WTC11 (cell line): ENCODE measurements around the gene ARHGAP25. TPM values are rescaled to one million over a fixed set of nuclear protein-coding genes. Genes with fewer than 3 reads are reported as not detected.

Source experiments
- ATAC-seq: fragments of 200-7000 bp; cut with Tn5 transposase; 2 replicates; pipeline ENCODE4 v1.10.0; 2021; ENCODE audit warnings: mild to moderate bottlenecking, moderate library complexity
- CTCF ChIA-PET: fragments of 300-600 bp; sonication (Branson Sonifier 250); formaldehyde crosslinking; loops from one replicate; lab custom pipeline; 2021; ENCODE audit warnings: antibody characterized with exemption; lab: Charles Lee
- POLR2A ChIA-PET: fragments of 350-600 bp; sonication (Branson Sonifier 250); formaldehyde crosslinking; loops from one replicate; lab custom pipeline; 2021; ENCODE audit warnings: antibody characterized with exemption; lab: Charles Lee
- DNase-seq: peaks from one replicate; pipeline ENCODE4 v3.0.0; 2021; ENCODE audit warnings: low spot score
- H3K27ac Mint-ChIP-seq: 2 replicates; pipeline ENCODE4 v1.8.0; 2021; ENCODE audit warnings: mixed read lengths
- H3K27me3 Mint-ChIP-seq: 2 replicates; pipeline ENCODE4 v1.8.0; 2021; ENCODE audit warnings: low read depth, mild to moderate bottlenecking, moderate library complexity, mixed read lengths
- H3K36me3 Mint-ChIP-seq: 2 replicates; pipeline ENCODE4 v1.8.0; 2021; ENCODE audit warnings: mixed read lengths
- H3K4me1 Mint-ChIP-seq: 2 replicates; pipeline ENCODE4 v1.8.0; 2022; ENCODE audit warnings: mixed read lengths
- H3K4me3 Mint-ChIP-seq: 2 replicates; pipeline ENCODE4 v1.8.0; 2021; ENCODE audit warnings: mild to moderate bottlenecking, moderate library complexity, mixed read lengths
- H3K9me3 Mint-ChIP-seq: 2 replicates; pipeline ENCODE4 v1.8.0; 2021; ENCODE audit warnings: mixed read lengths
- CBFB ChIP-seq: sonication (generic); formaldehyde crosslinking; IDR thresholded peaks from 2 replicates; pipeline ENCODE4 v1.8.1; 2022; ENCODE audit warnings: mild to moderate bottlenecking, low read depth, missing genetic modification reagents
- CREM ChIP-seq: sonication (generic); formaldehyde crosslinking; IDR thresholded peaks from 2 replicates; pipeline ENCODE4 v1.8.1; 2022; ENCODE audit warnings: mild to moderate bottlenecking, missing genetic modification reagents, moderate library complexity
- EMX1 ChIP-seq: fragments of 250-450 bp; sonication (Bioruptor Pico); IDR thresholded peaks from 2 replicates; pipeline ENCODE4 v1.8.0; 2021; ENCODE audit warnings: mild to moderate bottlenecking
- FOXJ3 ChIP-seq: sonication (generic); formaldehyde crosslinking; IDR thresholded peaks from 2 replicates; pipeline ENCODE4 v1.9.0; 2021; ENCODE audit warnings: missing genetic modification reagents, mild to moderate bottlenecking, borderline replicate concordance
- GTF2I ChIP-seq: fragments of 250-450 bp; sonication (Bioruptor Pico); conservative IDR thresholded peaks from 2 replicates; pipeline ENCODE4 v1.4.0; 2021; ENCODE audit warnings: mild to moderate bottlenecking
- IRF2 ChIP-seq: sonication (generic); formaldehyde crosslinking; IDR thresholded peaks from 2 replicates; pipeline ENCODE4 v1.8.0; 2022; ENCODE audit warnings: low read depth, missing genetic modification reagents, borderline replicate concordance
- NFE2L1 ChIP-seq: sonication (generic); formaldehyde crosslinking; IDR thresholded peaks from 2 replicates; pipeline ENCODE4 v1.8.1; 2023; ENCODE audit warnings: missing genetic modification reagents
- NR2C2 ChIP-seq: sonication (generic); formaldehyde crosslinking; IDR thresholded peaks from 2 replicates; pipeline ENCODE4 v1.8.0; 2022; ENCODE audit warnings: mild to moderate bottlenecking, missing genetic modification reagents
- RELA ChIP-seq: sonication (generic); formaldehyde crosslinking; IDR thresholded peaks from 2 replicates; pipeline ENCODE4 v1.8.1; 2022; ENCODE audit warnings: missing genetic modification reagents, mild to moderate bottlenecking, borderline replicate concordance
- SOX15 ChIP-seq: fragments of 250-450 bp; sonication (Bioruptor Pico); IDR thresholded peaks from 2 replicates; pipeline ENCODE4 v1.9.0; 2021; ENCODE audit warnings: mild to moderate bottlenecking
- TCF7 ChIP-seq: sonication (generic); formaldehyde crosslinking; IDR thresholded peaks from 2 replicates; pipeline ENCODE4 v1.8.0; 2022; ENCODE audit warnings: mild to moderate bottlenecking, low read depth, missing genetic modification reagents, moderate library complexity
- ZNF263 ChIP-seq: sonication (generic); formaldehyde crosslinking; IDR thresholded peaks from 2 replicates; pipeline ENCODE4 v1.8.1; 2022; ENCODE audit warnings: low read depth, mild to moderate bottlenecking, moderate library complexity, missing genetic modification reagents
- ZNF317 ChIP-seq: sonication (generic); formaldehyde crosslinking; IDR thresholded peaks from 2 replicates; pipeline ENCODE4 v1.8.1; 2023; ENCODE audit warnings: low read depth, mild to moderate bottlenecking, moderate library complexity, missing genetic modification reagents, borderline replicate concordance
- ZNF671 ChIP-seq: fragments of 250-450 bp; sonication (Bioruptor Pico); IDR thresholded peaks from 2 replicates; pipeline ENCODE4 v1.8.0; 2021; ENCODE audit warnings: mild to moderate bottlenecking
- total RNA-seq: library from RNA; stranded (reverse); gene quantifications from 3 replicates; pipeline ENCODE4 v1.2.3, GENCODE V29; 2021
- TF ChIP-seq, protein P1 (sequence below): sonication (generic); formaldehyde crosslinking; IDR thresholded peaks from 2 replicates; pipeline ENCODE4 v1.8.0; 2022; ENCODE audit warnings: missing genetic modification reagents
- TF ChIP-seq, protein P2 (sequence below): fragments of 250-450 bp; sonication (Bioruptor Pico); IDR thresholded peaks from 2 replicates; pipeline ENCODE4 v1.8.0; 2021; ENCODE audit warnings: mild to moderate bottlenecking
- TF ChIP-seq, protein P3 (sequence below): sonication (generic); formaldehyde crosslinking; IDR thresholded peaks from 2 replicates; pipeline ENCODE4 v1.8.1; 2023; ENCODE audit warnings: mild to moderate bottlenecking, missing genetic modification reagents
- TF ChIP-seq, protein P4 (sequence below): sonication (generic); formaldehyde crosslinking; IDR thresholded peaks from 2 replicates; pipeline ENCODE4 v1.8.0; 2022; ENCODE audit warnings: mild to moderate bottlenecking, missing genetic modification reagents
- TF ChIP-seq, protein P5 (sequence below): fragments of 200-600 bp; IDR thresholded peaks from 2 replicates; pipeline ENCODE4 v1.8.0; 2022; ENCODE audit warnings: antibody characterized with exemption
- TF ChIP-seq, protein P6 (sequence below): sonication (generic); formaldehyde crosslinking; IDR thresholded peaks from 2 replicates; pipeline ENCODE4 v1.8.1; 2022; ENCODE audit warnings: mild to moderate bottlenecking, missing genetic modification reagents, moderate library complexity, borderline replicate concordance

The ARHGAP25 gene
- total RNA-seq, 1 experiment from 2014 or later, result 2.9 TPM

DNA sequence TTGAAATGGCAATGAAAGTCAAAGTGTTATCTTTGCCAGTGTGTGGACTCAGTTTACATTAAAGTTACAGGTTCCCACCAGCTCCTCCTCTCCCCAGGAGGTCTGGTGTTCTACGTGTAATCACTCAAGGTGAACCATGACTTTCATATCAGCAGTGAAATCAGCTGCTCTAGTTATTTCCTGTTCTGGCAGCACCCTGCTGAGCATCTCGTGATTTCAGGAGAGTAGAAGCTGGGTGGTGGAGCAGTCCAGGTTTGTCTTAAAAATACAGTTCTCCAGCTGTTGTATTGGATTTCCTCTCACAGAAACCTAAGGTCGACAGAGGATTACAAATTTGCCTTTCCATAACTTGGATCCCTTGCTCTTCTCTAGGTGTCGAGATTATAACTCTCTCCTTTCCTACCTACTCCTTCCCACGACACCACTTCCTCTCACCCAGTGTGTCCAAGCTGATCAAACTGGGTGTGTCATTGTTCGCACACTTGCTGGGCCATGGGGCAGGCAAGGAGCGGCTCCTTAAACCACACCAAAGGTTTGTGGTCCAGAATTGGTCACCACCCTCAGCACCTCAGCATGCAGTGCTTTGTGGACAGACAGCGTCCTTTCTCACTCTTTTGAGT is 13.0 kb upstream of the ARHGAP25 start:
- Mint-ChIP-seq H3K36me3 (no peaks in the 10 kb centered on the region), H3K4me3 (no peak overlapping the region), H3K27ac (no peak overlapping the region), H3K4me1 (peaks cover 8% of the 10 kb centered on the region), H3K9me3 (no peaks in the 10 kb centered on the region), H3K27me3 (no peaks in the 10 kb centered on the region)
- CTCF ChIA-PET, result interaction anchor here (0.6 to 3.8 kb wide), 10 partner anchors 12 to 402 kb away, joined by 3 to 29 read pairs (median 4); partner anchors contain the start of gene CNRIP1
- ATAC-seq, result no peak
- TF ChIP-seq NR2C2 (CRISPR knock-in tag), result no peak
- TF ChIP-seq, protein P1, sequence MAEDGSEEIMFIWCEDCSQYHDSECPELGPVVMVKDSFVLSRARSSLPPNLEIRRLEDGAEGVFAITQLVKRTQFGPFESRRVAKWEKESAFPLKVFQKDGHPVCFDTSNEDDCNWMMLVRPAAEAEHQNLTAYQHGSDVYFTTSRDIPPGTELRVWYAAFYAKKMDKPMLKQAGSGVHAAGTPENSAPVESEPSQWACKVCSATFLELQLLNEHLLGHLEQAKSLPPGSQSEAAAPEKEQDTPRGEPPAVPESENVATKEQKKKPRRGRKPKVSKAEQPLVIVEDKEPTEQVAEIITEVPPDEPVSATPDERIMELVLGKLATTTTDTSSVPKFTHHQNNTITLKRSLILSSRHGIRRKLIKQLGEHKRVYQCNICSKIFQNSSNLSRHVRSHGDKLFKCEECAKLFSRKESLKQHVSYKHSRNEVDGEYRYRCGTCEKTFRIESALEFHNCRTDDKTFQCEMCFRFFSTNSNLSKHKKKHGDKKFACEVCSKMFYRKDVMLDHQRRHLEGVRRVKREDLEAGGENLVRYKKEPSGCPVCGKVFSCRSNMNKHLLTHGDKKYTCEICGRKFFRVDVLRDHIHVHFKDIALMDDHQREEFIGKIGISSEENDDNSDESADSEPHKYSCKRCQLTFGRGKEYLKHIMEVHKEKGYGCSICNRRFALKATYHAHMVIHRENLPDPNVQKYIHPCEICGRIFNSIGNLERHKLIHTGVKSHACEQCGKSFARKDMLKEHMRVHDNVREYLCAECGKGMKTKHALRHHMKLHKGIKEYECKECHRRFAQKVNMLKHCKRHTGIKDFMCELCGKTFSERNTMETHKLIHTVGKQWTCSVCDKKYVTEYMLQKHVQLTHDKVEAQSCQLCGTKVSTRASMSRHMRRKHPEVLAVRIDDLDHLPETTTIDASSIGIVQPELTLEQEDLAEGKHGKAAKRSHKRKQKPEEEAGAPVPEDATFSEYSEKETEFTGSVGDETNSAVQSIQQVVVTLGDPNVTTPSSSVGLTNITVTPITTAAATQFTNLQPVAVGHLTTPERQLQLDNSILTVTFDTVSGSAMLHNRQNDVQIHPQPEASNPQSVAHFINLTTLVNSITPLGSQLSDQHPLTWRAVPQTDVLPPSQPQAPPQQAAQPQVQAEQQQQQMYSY (CRISPR knock-in tag), result no peak
- DNase-seq, result no peak
- POLR2A ChIA-PET, result no interaction called here

DNA sequence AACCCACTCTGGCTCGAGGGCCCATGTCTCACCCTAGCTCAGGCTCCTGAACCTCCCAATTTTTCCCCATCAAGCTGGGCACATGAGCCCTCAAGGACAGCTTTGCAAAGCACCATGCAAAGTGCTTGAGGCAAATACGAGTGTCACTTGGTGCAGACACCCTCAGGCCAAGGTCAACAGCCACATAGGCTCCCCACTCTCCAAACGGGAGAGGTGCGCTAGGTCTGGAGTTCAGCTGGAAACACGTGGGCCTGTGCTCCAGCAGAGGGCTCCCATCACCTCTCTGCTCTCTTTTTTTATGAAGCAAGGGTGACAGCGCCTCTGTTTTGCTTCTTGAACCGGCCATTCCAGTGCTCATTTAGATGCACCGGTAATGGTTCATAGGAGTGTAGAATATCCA is 11.9 kb upstream of the ARHGAP25 start:
- Mint-ChIP-seq H3K27ac (no peak overlapping the region), H3K27me3 (no peaks in the 10 kb centered on the region), H3K4me1 (peaks cover 11% of the 10 kb centered on the region), H3K9me3 (no peaks in the 10 kb centered on the region), H3K4me3 (no peak overlapping the region), H3K36me3 (no peaks in the 10 kb centered on the region)
- ChIA-PET POLR2A (interaction anchor here (0.6 to 0.7 kb wide), 2 partner anchors 20 to 166 kb away, joined by 3 to 6 read pairs; no protein-coding TSS in a partner anchor), CTCF (interaction anchor here (0.6 to 3.8 kb wide), 18 partner anchors 11 to 403 kb away, joined by 3 to 29 read pairs (median 4); partner anchors contain the start of gene CNRIP1)
- ATAC-seq, result peak; percentile 92
- TF ChIP-seq, protein P2, sequence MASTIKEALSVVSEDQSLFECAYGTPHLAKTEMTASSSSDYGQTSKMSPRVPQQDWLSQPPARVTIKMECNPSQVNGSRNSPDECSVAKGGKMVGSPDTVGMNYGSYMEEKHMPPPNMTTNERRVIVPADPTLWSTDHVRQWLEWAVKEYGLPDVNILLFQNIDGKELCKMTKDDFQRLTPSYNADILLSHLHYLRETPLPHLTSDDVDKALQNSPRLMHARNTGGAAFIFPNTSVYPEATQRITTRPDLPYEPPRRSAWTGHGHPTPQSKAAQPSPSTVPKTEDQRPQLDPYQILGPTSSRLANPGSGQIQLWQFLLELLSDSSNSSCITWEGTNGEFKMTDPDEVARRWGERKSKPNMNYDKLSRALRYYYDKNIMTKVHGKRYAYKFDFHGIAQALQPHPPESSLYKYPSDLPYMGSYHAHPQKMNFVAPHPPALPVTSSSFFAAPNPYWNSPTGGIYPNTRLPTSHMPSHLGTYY, result no peak
- no peak for TF ChIP-seq EMX1 (CRISPR knock-in tag)
- no peak for TF ChIP-seq RELA (CRISPR knock-in tag)
- TF ChIP-seq TCF7 (CRISPR knock-in tag), result no peak
- peak; percentile 32 for DNase-seq

DNA sequence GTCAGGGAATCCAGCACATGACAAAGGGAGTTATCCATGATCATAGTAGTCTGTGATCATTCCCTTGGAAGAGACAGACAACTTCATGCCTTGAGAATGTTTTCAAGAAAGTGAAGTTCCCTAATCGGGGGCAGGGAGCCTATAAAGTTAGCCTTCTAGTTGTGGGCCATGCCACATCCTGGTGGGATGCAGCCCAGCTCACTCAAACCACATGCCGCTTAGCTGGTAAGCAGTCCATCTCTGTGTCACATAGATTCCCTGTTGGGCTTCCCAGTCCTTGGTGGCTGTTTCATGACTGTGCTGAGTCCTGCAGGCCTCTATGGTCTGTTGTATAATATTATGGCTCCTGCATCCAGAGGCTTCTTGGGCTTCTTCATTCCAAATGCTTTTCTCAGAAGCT is 11.4 kb upstream of the ARHGAP25 start:
- DNase-seq, result no peak
- ChIA-PET CTCF (interaction anchor here (1.0 to 3.8 kb wide), 14 partner anchors 14 to 403 kb away, joined by 3 to 29 read pairs (median 4); partner anchors contain the start of gene CNRIP1), POLR2A (interaction anchor here (0.6 kb wide), 1 partner anchor 19 kb away, joined by 3 read pairs; no protein-coding TSS in a partner anchor)
- H3K36me3 Mint-ChIP-seq, result no peaks in the 10 kb centered on the region
- no peaks in the 10 kb centered on the region for H3K9me3 Mint-ChIP-seq
- H3K4me1 Mint-ChIP-seq, result peaks cover 13% of the 10 kb centered on the region
- no peaks in the 10 kb centered on the region for H3K27me3 Mint-ChIP-seq
- no peak overlapping the region for H3K27ac Mint-ChIP-seq
- no peak for ATAC-seq
- H3K4me3 Mint-ChIP-seq, result no peak overlapping the region
- TF ChIP-seq CBFB (CRISPR knock-in tag), result no peak
- no peak for TF ChIP-seq GTF2I
- no peak for TF ChIP-seq ZNF671
- no peak for TF ChIP-seq FOXJ3 (CRISPR knock-in tag)
- no peak for TF ChIP-seq SOX15
- TF ChIP-seq, protein P3, sequence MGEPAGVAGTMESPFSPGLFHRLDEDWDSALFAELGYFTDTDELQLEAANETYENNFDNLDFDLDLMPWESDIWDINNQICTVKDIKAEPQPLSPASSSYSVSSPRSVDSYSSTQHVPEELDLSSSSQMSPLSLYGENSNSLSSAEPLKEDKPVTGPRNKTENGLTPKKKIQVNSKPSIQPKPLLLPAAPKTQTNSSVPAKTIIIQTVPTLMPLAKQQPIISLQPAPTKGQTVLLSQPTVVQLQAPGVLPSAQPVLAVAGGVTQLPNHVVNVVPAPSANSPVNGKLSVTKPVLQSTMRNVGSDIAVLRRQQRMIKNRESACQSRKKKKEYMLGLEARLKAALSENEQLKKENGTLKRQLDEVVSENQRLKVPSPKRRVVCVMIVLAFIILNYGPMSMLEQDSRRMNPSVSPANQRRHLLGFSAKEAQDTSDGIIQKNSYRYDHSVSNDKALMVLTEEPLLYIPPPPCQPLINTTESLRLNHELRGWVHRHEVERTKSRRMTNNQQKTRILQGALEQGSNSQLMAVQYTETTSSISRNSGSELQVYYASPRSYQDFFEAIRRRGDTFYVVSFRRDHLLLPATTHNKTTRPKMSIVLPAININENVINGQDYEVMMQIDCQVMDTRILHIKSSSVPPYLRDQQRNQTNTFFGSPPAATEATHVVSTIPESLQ, result no peak
- TF ChIP-seq, protein P4, sequence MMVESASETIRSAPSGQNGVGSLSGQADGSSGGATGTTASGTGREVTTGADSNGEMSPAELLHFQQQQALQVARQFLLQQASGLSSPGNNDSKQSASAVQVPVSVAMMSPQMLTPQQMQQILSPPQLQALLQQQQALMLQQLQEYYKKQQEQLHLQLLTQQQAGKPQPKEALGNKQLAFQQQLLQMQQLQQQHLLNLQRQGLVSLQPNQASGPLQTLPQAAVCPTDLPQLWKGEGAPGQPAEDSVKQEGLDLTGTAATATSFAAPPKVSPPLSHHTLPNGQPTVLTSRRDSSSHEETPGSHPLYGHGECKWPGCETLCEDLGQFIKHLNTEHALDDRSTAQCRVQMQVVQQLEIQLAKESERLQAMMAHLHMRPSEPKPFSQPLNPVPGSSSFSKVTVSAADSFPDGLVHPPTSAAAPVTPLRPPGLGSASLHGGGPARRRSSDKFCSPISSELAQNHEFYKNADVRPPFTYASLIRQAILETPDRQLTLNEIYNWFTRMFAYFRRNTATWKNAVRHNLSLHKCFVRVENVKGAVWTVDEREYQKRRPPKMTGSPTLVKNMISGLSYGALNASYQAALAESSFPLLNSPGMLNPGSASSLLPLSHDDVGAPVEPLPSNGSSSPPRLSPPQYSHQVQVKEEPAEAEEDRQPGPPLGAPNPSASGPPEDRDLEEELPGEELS, result no peak
- no peak for TF ChIP-seq ZNF317 (CRISPR knock-in tag)
- TF ChIP-seq ZNF263 (CRISPR knock-in tag), result no peak
- TF ChIP-seq, protein P5, sequence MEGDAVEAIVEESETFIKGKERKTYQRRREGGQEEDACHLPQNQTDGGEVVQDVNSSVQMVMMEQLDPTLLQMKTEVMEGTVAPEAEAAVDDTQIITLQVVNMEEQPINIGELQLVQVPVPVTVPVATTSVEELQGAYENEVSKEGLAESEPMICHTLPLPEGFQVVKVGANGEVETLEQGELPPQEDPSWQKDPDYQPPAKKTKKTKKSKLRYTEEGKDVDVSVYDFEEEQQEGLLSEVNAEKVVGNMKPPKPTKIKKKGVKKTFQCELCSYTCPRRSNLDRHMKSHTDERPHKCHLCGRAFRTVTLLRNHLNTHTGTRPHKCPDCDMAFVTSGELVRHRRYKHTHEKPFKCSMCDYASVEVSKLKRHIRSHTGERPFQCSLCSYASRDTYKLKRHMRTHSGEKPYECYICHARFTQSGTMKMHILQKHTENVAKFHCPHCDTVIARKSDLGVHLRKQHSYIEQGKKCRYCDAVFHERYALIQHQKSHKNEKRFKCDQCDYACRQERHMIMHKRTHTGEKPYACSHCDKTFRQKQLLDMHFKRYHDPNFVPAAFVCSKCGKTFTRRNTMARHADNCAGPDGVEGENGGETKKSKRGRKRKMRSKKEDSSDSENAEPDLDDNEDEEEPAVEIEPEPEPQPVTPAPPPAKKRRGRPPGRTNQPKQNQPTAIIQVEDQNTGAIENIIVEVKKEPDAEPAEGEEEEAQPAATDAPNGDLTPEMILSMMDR, result no peak
- no peak for TF ChIP-seq CREM
- no peak for TF ChIP-seq IRF2 (CRISPR knock-in tag)
- TF ChIP-seq NFE2L1, result no peak
- TF ChIP-seq, protein P6, sequence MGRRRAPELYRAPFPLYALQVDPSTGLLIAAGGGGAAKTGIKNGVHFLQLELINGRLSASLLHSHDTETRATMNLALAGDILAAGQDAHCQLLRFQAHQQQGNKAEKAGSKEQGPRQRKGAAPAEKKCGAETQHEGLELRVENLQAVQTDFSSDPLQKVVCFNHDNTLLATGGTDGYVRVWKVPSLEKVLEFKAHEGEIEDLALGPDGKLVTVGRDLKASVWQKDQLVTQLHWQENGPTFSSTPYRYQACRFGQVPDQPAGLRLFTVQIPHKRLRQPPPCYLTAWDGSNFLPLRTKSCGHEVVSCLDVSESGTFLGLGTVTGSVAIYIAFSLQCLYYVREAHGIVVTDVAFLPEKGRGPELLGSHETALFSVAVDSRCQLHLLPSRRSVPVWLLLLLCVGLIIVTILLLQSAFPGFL (CRISPR knock-in tag), result no peak
